ENCODE measurements around the gene ABCC4. TPM values are rescaled to one million over a fixed set of nuclear protein-coding genes. Genes with fewer than 3 reads are reported as not detected.

ABCC4 gene
- total RNA-seq, 1 experiment from 2014 or later, result 17.7 TPM

GRCh38 chr13:95164830-95165229 lies 136.4 kb downstream of the ABCC4 start:
- BruUV-seq (replicated peaks), result no TSS peak
- Histone ChIP-seq H3K9me3 (ENCODE audit: low read length) (no peaks in the 10 kb centered on the region), H3K36me3 (ENCODE audit: low read depth, low read length) (0 out of 2 replicates have a peak, but pooled peaks cover 2% of the 10 kb centered on the region), H3K9me2 (replicated peaks; ENCODE audit: low read length) (no peaks in the 10 kb centered on the region), H3K4me2 (ENCODE audit: low read length) (no peak overlapping the region), H3K79me2 (ENCODE audit: low read length) (no peaks in the 10 kb centered on the region), H3K4me1 (ENCODE audit: insufficient read depth, low read length) (no peaks in the 10 kb centered on the region), H3K4me3 (ENCODE audit: low read length) (no peak overlapping the region), H2AFZ (ENCODE audit: low read length) (no peak overlapping the region), H3F3A (ENCODE audit: low read length, unreplicated experiment) (no peaks in the 10 kb centered on the region), H3K27me3 (ENCODE audit: low read length) (no peaks in the 10 kb centered on the region), H3K9ac (ENCODE audit: low read length) (no peak overlapping the region), H4K20me1 (ENCODE audit: low read length) (no peaks in the 10 kb centered on the region), H3K27ac (ENCODE audit: low read length) (no peak overlapping the region)
- DNase-seq (no peak), ATAC-seq (no peak)
- CTCF ChIA-PET, result no interaction called here
- POLR2A ChIA-PET (ENCODE audit: unreplicated experiment), result interaction anchor here (0.6 kb wide), 1 partner anchor 145 kb away, joined by 6 read pairs; no protein-coding TSS in a partner anchor
- intact Hi-C loops (cut with micrococcal nuclease), result no loop called here
- no peak for TF ChIP-seq EZH2phosphoT487 (IDR thresholded peaks at IDR 0.05; ENCODE audit: borderline replicate concordance, low read length)
- no peak for TF ChIP-seq CTCF (conservative IDR thresholded peaks at IDR 0.05; ENCODE audit: low read depth, low read length)
- TF ChIP-seq EZH2 (IDR thresholded peaks at IDR 0.05; ENCODE audit: low read length, unreplicated experiment), result no peak

GRCh38 chr13:95160112-95160906 lies 140.9 kb downstream of the ABCC4 start:
- ATAC-seq, result peak; percentile 46
- Histone ChIP-seq H3F3A (ENCODE audit: low read length, unreplicated experiment) (no peaks in the 10 kb centered on the region), H3K27ac (ENCODE audit: low read length) (peak overlapping the region; percentile 45), H4K20me1 (ENCODE audit: low read length) (no peaks in the 10 kb centered on the region), H3K27me3 (ENCODE audit: low read length) (no peaks in the 10 kb centered on the region), H3K9me2 (replicated peaks; ENCODE audit: low read length) (no peaks in the 10 kb centered on the region), H3K4me1 (ENCODE audit: insufficient read depth, low read length) (peaks cover 9% of the 10 kb centered on the region), H2AFZ (ENCODE audit: low read length) (no peak overlapping the region), H3K9ac (ENCODE audit: low read length) (no peak overlapping the region), H3K36me3 (ENCODE audit: low read depth, low read length) (0 out of 2 replicates have a peak, but pooled peaks cover 2% of the 10 kb centered on the region), H3K9me3 (ENCODE audit: low read length) (no peaks in the 10 kb centered on the region), H3K79me2 (ENCODE audit: low read length) (no peaks in the 10 kb centered on the region), H3K4me3 (ENCODE audit: low read length) (no peak overlapping the region), H3K4me2 (ENCODE audit: low read length) (no peak overlapping the region)
- intact Hi-C loops (cut with micrococcal nuclease), result no loop called here
- BruUV-seq (replicated peaks), result no TSS peak
- DNase-seq, result peak; percentile 39
- CTCF ChIA-PET, result no interaction called here
- POLR2A ChIA-PET (ENCODE audit: unreplicated experiment), result interaction anchor here (0.6 kb wide), 1 partner anchor 448 kb away, joined by 8 read pairs; no protein-coding TSS in a partner anchor
- no peak for TF ChIP-seq EZH2 (IDR thresholded peaks at IDR 0.05; ENCODE audit: low read length, unreplicated experiment)

GRCh38 chr13:95159458-95159857 lies 141.8 kb downstream of the ABCC4 start:
- TF ChIP-seq EZH2 (IDR thresholded peaks at IDR 0.05; ENCODE audit: low read length, unreplicated experiment) (no peak), CTCF (conservative IDR thresholded peaks at IDR 0.05; ENCODE audit: low read depth, low read length) (no peak), EZH2phosphoT487 (IDR thresholded peaks at IDR 0.05; ENCODE audit: borderline replicate concordance, low read length) (no peak)
- CTCF ChIA-PET, result no interaction called here

More at GRCh38 chr13:95159458-95159857, 141.8 kb downstream of the ABCC4 start:
- ATAC-seq (no peak), DNase-seq (no peak)
- Histone ChIP-seq H3K27ac (ENCODE audit: low read length) (no peak overlapping the region), H3F3A (ENCODE audit: low read length, unreplicated experiment) (no peaks in the 10 kb centered on the region), H3K4me2 (ENCODE audit: low read length) (no peak overlapping the region), H3K4me3 (ENCODE audit: low read length) (no peak overlapping the region), H3K9me2 (replicated peaks; ENCODE audit: low read length) (no peaks in the 10 kb centered on the region), H3K36me3 (ENCODE audit: low read depth, low read length) (no peaks in the 10 kb centered on the region), H3K4me1 (ENCODE audit: insufficient read depth, low read length) (peaks cover 16% of the 10 kb centered on the region), H3K9me3 (ENCODE audit: low read length) (no peaks in the 10 kb centered on the region), H4K20me1 (ENCODE audit: low read length) (no peaks in the 10 kb centered on the region), H3K79me2 (ENCODE audit: low read length) (no peaks in the 10 kb centered on the region), H3K27me3 (ENCODE audit: low read length) (no peaks in the 10 kb centered on the region), H2AFZ (ENCODE audit: low read length) (no peak overlapping the region), H3K9ac (ENCODE audit: low read length) (no peak overlapping the region)
- BruUV-seq (replicated peaks), result no TSS peak
- POLR2A ChIA-PET (ENCODE audit: unreplicated experiment), result no interaction called here
- intact Hi-C loops (cut with micrococcal nuclease), result loop anchor here (10.0 kb wide), 2 partner anchors 295 to 375 kb away; no protein-coding TSS in a partner anchor

Data from PC-3 (cell line).